Measurements from ENCODE around the gene TMEM150C.

Gene TMEM150C

DNA sequence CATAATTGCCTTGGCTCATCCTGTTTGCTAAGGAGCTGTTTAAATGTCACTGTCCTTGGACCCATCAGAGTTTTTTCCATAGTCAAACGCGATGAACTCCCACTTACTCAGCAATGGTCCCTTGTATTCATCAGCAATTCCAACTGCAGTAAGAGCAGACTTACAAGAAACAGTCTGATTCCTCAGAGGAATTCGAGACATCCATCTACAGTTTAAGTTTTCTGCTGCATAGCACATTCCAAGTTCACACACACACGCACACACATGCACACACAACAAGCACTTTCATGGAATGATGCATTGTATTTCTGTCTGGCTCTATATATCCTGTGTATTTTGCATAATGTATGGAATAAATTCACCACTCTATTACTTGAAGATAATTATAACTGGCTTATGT is 32.7 kb upstream of the TMEM150C start (continued):
- TF ChIP-seq, protein P1, sequence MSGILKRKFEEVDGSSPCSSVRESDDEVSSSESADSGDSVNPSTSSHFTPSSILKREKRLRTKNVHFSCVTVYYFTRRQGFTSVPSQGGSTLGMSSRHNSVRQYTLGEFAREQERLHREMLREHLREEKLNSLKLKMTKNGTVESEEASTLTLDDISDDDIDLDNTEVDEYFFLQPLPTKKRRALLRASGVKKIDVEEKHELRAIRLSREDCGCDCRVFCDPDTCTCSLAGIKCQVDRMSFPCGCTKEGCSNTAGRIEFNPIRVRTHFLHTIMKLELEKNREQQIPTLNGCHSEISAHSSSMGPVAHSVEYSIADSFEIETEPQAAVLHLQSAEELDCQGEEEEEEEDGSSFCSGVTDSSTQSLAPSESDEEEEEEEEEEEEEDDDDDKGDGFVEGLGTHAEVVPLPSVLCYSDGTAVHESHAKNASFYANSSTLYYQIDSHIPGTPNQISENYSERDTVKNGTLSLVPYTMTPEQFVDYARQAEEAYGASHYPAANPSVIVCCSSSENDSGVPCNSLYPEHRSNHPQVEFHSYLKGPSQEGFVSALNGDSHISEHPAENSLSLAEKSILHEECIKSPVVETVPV (CRISPR knock-in tag; IDR thresholded peaks at IDR 0.05), result no peak
- TF ChIP-seq ZFP3 (CRISPR knock-in tag; IDR thresholded peaks at IDR 0.05), result no peak
- TF ChIP-seq, protein P2, sequence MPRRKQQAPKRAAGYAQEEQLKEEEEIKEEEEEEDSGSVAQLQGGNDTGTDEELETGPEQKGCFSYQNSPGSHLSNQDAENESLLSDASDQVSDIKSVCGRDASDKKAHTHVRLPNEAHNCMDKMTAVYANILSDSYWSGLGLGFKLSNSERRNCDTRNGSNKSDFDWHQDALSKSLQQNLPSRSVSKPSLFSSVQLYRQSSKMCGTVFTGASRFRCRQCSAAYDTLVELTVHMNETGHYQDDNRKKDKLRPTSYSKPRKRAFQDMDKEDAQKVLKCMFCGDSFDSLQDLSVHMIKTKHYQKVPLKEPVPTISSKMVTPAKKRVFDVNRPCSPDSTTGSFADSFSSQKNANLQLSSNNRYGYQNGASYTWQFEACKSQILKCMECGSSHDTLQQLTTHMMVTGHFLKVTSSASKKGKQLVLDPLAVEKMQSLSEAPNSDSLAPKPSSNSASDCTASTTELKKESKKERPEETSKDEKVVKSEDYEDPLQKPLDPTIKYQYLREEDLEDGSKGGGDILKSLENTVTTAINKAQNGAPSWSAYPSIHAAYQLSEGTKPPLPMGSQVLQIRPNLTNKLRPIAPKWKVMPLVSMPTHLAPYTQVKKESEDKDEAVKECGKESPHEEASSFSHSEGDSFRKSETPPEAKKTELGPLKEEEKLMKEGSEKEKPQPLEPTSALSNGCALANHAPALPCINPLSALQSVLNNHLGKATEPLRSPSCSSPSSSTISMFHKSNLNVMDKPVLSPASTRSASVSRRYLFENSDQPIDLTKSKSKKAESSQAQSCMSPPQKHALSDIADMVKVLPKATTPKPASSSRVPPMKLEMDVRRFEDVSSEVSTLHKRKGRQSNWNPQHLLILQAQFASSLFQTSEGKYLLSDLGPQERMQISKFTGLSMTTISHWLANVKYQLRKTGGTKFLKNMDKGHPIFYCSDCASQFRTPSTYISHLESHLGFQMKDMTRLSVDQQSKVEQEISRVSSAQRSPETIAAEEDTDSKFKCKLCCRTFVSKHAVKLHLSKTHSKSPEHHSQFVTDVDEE (CRISPR knock-in tag; IDR thresholded peaks at IDR 0.05), result no peak

DNA sequence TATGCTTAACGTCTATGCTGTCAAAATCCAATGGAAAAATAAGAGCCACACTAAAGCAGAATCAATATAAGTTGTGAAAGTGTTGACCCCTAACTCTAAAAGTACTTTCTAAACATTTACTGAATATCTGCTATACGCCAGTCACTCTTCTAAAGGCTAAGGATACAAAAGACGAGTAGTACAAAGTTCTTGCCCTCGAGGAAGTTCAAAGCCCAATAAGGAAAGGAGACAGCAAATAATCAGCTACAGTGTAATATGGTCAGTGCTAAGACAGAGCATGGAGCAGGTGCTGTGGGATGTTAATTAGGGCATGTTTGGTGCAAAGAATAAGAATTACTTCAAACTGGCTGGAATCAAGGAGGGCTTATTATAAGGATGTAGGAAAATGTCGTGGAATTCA is 31.6 kb upstream of the TMEM150C start:
- no peak for TF ChIP-seq TCF4 (CRISPR knock-in tag; IDR thresholded peaks at IDR 0.05; ENCODE audit: borderline replicate concordance)
- no peak for TF ChIP-seq ZNF565 (CRISPR knock-in tag; conservative IDR thresholded peaks at IDR 0.05; ENCODE audit: low read depth)
- TF ChIP-seq ZC3H10 (CRISPR knock-in tag; IDR thresholded peaks at IDR 0.05), result no peak
- no peak for TF ChIP-seq PPARA (CRISPR knock-in tag; IDR thresholded peaks at IDR 0.05; ENCODE audit: borderline replicate concordance)
- no peak for TF ChIP-seq TOX (CRISPR knock-in tag; IDR thresholded peaks at IDR 0.05; ENCODE audit: borderline replicate concordance)
- TF ChIP-seq, protein P3, sequence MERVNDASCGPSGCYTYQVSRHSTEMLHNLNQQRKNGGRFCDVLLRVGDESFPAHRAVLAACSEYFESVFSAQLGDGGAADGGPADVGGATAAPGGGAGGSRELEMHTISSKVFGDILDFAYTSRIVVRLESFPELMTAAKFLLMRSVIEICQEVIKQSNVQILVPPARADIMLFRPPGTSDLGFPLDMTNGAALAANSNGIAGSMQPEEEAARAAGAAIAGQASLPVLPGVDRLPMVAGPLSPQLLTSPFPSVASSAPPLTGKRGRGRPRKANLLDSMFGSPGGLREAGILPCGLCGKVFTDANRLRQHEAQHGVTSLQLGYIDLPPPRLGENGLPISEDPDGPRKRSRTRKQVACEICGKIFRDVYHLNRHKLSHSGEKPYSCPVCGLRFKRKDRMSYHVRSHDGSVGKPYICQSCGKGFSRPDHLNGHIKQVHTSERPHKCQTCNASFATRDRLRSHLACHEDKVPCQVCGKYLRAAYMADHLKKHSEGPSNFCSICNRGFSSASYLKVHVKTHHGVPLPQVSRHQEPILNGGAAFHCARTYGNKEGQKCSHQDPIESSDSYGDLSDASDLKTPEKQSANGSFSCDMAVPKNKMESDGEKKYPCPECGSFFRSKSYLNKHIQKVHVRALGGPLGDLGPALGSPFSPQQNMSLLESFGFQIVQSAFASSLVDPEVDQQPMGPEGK (CRISPR knock-in tag; IDR thresholded peaks at IDR 0.05; ENCODE audit: borderline replicate concordance), result no peak
- TF ChIP-seq CREB5 (CRISPR knock-in tag; IDR thresholded peaks at IDR 0.05; ENCODE audit: low read depth), result no peak
- no peak for TF ChIP-seq BACH2 (CRISPR knock-in tag; IDR thresholded peaks at IDR 0.05; ENCODE audit: borderline replicate concordance)
- TF ChIP-seq POU6F1 (CRISPR knock-in tag; IDR thresholded peaks at IDR 0.05; ENCODE audit: borderline replicate concordance, low read depth), result no peak
- TF ChIP-seq ESRRG (CRISPR knock-in tag; IDR thresholded peaks at IDR 0.05), result no peak
- no peak for TF ChIP-seq ZFP30 (CRISPR knock-in tag; IDR thresholded peaks at IDR 0.05)
- no peak for TF ChIP-seq GLIS3 (CRISPR knock-in tag; IDR thresholded peaks at IDR 0.05)
- TF ChIP-seq ARNTL (CRISPR knock-in tag; IDR thresholded peaks at IDR 0.05; ENCODE audit: borderline replicate concordance, low read depth), result no peak
- no peak for TF ChIP-seq ZNF70 (CRISPR knock-in tag; IDR thresholded peaks at IDR 0.05)
- TF ChIP-seq RARB (CRISPR knock-in tag; IDR thresholded peaks at IDR 0.05), result no peak
- TF ChIP-seq CSDC2 (CRISPR knock-in tag; IDR thresholded peaks at IDR 0.05), result no peak
- TF ChIP-seq, protein P2 (CRISPR knock-in tag; IDR thresholded peaks at IDR 0.05), result no peak
- no peak for TF ChIP-seq ZFP3 (CRISPR knock-in tag; IDR thresholded peaks at IDR 0.05)
- TF ChIP-seq, protein P1 (CRISPR knock-in tag; IDR thresholded peaks at IDR 0.05), result no peak
- ATAC-seq, result no peak
